HG03469 (cell line): ENCODE results near the gene MDK.
"Not testable (repeated sequence)": the region's sequence is repeated elsewhere in the genome, so short reads cannot be mapped to it uniquely, and the experiment has no call there.

Experiments used
- ATAC-seq: cut with Tn5 transposase; IDR thresholded peaks from one replicate; pipeline ENCODE4 v1.9.1; 2021; ENCODE audit warnings: mild to moderate bottlenecking, moderate library complexity, moderate number of reproducible peaks; ENCODE audit not compliant: unreplicated experiment

Gene MDK

GRCh38 chr11:46367244-46367915 is 14.1 kb upstream of the MDK start:
- ATAC-seq, result peak; percentile 67

- ATAC-seq, result no peak
Observed at GRCh38 chr11:46367916-46368267, 13.6 kb upstream of the MDK start.

GRCh38 chr11:46369458-46370152 is 11.9 kb upstream of the MDK start:
- no peak for ATAC-seq

- ATAC-seq, result no peak
Observed at GRCh38 chr11:46370253-46370652, 11.2 kb upstream of the MDK start.

- ATAC-seq, result not testable (repeated sequence)
Observed at GRCh38 chr11:46371262-46371661, 10.2 kb upstream of the MDK start.

- ATAC-seq, result no peak
Observed at GRCh38 chr11:46372086-46372485, 9.4 kb upstream of the MDK start.

- ATAC-seq, result not testable (repeated sequence)
Observed at GRCh38 chr11:46372501-46372900, 9.0 kb upstream of the MDK start.

GRCh38 chr11:46373787-46374740 is 7.4 kb upstream of the MDK start:
- no peak for ATAC-seq

GRCh38 chr11:46374815-46375214 is 6.7 kb upstream of the MDK start:
- ATAC-seq, result no peak

GRCh38 chr11:46375392-46376101 is 5.9 kb upstream of the MDK start:
- no peak for ATAC-seq

GRCh38 chr11:46376258-46377050 is 5.0 kb upstream of the MDK start:
- no peak for ATAC-seq

- ATAC-seq, result no peak
Observed at GRCh38 chr11:46377290-46377689, 4.2 kb upstream of the MDK start.

GRCh38 chr11:46377831-46378230 is 3.6 kb upstream of the MDK start:
- no peak for ATAC-seq

GRCh38 chr11:46378296-46378695 is 3.2 kb upstream of the MDK start:
- no peak for ATAC-seq

GRCh38 chr11:46378811-46379481 is 2.5 kb upstream of the MDK start:
- ATAC-seq, result no peak

- ATAC-seq, result not testable (repeated sequence)
Observed at GRCh38 chr11:46379482-46380293, 1.8 kb upstream of the MDK start.

- no peak for ATAC-seq
Observed at GRCh38 chr11:46380340-46381047, 975 bp upstream of the MDK start.
